Ureter (tissue), 1 donor: ENCODE data around the gene PLXNA4. TPM values are rescaled to one million over a fixed set of nuclear protein-coding genes. Genes with fewer than 3 reads are reported as not detected.

Source experiments
- DNase-seq: peaks from one replicate; pipeline ENCODE4 v3.0.0-alpha.2; 2020; ENCODE audit warnings: low spot score
- total RNA-seq: library from RNA; stranded (reverse); gene quantifications from one replicate; pipeline ENCODE4 v1.2.4, GENCODE V29; 2023
- donor health status: DM: yes; HTN: yes; CAD: no.

PLXNA4 gene
- total RNA-seq, 1 donor from 2014 or later: 7.6 TPM

- DNase-seq: no peak
These were observed 157.4 kb downstream of the PLXNA4 start for GRCh38 chr7:132418840-132419239.

DNA sequence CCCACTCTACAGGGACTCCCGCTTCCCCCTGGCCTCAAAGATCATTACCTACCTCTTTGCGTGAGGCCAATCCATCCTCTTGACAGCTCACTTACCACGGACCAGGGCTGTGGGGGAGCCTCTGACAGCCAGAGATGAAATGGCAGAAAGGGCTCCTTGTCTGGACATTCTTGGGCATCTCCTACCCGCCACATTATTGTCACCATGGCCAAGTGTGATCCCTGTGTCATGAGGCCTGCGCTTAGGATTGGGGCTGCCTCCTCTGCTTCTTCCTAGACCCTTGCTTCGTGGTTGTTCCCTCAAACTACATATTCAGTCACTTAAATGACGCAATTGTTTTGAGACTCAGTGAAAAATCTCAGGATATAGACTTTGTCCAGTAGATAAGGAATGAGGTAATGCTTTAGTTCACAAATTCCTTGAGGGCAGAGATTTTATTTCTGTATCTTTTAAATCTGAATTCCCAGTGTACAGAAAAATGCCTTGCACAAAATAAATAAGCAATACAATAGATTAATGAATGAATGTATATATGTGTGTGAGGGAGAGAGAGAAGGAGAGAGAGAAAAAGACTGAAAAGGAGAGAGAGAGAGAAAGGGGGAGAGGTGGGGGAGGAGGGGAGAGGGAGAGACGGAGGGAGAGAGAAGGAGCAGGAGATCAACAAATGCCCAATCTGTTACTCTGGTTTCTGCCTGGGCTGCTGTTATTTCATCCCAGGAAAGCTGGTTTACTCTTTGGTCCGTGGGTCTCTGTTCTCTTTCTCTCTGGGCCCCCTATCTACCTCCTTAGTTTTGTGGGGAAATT, 159.0 kb downstream of the PLXNA4 start:
- no peak for DNase-seq

DNA sequence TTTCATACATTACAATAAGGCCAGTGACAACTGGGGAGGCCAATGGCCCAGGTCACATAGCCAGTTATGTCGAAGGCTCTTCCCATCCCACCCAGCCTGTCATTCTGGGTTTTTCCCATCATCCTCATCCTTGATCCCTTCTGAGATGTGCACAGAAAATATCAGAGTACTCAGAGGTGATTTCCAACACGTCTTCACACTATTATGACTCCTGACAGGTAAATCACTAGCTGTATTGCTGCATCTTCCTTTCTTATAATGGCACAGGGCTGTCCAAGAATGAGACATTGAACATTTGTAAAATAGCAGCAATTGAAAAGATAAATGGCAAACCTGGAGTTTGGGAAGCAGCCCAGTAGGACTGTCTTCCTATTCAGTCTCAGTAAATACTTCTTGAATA, 159.9 kb downstream of the PLXNA4 start:
- DNase-seq: no peak

DNA sequence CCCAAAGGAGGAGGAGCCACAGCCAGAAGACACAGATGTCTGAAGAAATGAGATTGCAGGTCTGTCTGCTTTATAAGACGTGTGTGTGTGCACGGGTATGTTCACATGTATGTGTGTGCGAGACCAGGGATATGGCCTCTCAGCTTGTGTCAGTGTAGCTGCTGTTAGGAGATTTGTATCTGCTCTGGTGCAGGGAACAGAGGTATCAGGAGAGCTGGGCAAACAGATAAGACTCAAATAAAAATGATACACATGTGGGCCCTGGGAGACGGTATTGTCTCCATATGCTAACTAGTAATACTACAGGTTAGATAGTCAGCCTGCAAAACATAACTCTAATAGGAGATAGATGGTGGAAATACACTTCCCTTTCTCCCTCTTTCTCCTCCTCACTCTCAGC, 161.0 kb downstream of the PLXNA4 start:
- DNase-seq: no peak

DNA sequence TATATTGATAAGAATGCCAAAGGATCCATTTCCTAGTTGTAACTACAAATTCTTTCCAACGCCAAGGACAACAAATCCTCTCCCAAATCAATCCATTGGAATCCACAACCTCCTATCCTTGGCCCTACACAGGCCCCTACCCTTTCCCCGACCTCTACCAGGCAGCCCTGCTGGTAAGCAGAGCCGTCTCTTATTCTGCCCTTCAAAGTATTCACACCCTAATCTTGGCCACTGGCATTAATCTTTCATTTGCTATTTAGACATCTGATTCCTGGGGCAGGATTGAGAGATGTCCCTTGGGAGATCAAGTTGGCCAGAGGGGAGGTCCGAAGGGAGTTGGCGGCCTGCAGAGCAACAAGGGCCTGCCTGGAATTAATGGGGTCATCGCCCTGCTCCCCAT, 161.4 kb downstream of the PLXNA4 start:
- DNase-seq: no peak

- no peak for DNase-seq
These were observed 163.8 kb downstream of the PLXNA4 start for GRCh38 chr7:132412435-132412834.

DNA sequence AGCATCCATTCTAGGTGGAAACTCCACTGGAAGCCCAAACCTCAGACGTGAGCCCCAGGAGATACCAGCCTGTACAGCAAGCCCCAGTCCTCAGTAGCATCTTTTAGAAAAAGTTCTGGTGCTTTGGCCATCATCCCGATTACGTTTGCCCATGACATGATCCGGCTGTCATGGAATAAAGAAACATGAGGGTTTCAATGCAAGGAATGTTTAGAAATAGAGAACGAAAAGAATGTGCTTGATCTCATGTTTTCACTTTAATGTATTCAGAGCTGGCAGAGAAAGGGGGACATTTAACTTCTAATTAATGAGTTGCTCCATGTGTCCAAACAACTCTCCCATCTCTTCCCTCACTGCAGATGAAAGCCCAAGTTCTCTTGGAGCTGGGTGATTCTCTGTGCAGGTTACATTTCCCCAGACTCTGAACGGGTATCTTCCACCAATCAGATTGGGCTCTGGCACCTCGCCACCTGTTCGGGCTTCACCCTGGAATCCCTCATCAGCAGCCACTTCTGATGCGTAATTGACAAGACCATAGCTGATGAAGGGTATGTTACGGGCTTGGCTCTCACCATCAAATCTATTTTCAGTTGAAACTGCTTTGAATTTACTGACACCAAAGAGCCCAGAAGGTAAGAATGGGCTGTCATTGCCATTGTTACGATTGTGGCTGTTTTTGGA, 165.3 kb downstream of the PLXNA4 start:
- DNase-seq: no peak

DNA sequence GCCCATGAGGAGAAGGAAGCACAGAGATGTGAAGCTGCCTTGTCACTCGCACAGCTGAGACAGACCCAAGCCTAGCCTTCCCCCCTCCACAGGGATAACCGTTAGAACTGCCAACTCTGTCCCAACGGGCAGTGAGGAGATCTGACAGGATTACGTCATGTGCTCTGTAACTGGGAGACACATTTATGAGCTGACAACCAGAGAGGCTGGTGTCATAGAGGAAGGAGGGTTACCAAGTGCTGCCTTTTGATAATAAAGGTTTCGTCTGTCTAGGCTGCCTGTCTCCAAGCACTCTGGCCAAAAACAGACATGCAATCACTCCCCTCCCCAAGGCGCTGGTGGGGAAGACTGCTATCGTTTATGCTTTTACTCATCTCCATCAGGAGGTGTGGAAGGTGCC, 165.9 kb downstream of the PLXNA4 start:
- DNase-seq: no peak

GRCh38 chr7:132407764-132408163, 168.5 kb downstream of the PLXNA4 start:
- no peak for DNase-seq

DNA sequence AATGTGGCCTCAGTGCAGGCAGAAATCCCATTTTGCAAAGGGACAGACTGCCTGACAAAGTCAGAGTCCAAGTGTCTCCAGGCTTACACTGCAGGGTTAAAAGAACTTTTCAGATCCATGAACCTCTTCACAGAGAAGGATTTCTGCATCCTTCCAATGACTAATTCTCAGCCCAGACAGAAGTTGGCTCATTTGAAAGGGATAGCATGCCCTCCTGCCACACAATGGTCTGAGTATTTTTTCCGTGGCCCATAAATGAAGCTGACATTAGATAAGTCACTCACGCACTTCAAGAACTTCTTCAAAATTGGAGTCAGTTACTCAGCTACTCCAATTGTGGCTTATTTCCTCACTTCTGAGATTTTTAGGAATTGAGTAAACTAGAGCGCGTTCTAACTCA, 170.2 kb downstream of the PLXNA4 start:
- no peak for DNase-seq

GRCh38 chr7:132404261-132404660, 172.0 kb downstream of the PLXNA4 start:
- no peak for DNase-seq

GRCh38 chr7:132403465-132404110, 172.7 kb downstream of the PLXNA4 start:
- DNase-seq: no peak

DNA sequence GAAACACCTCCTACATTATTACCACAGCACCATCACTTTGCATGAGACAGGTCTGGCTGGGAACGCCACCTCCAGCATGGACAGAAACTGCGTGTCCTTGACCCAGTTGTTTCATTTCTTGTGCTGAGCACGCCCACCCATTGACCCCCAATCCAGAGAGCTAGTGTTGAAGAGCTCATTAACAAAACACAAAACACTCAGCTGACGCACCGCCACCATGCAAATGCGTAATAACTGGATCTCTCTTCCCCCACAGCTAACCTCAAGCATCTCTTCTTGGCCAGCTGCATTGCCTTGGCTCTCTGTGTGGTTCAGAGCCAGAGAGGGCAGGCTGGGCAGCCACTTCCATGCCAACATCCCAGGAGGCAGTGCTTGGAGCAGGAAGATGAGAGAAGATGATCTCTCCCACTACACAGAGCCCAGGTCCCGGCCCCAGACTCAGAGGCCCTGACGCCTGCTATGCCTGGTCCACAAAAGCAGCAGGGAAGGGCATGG, 173.5 kb downstream of the PLXNA4 start:
- DNase-seq: no peak

- DNase-seq: no peak
These were observed 174.2 kb downstream of the PLXNA4 start for GRCh38 chr7:132402096-132402495.

DNA sequence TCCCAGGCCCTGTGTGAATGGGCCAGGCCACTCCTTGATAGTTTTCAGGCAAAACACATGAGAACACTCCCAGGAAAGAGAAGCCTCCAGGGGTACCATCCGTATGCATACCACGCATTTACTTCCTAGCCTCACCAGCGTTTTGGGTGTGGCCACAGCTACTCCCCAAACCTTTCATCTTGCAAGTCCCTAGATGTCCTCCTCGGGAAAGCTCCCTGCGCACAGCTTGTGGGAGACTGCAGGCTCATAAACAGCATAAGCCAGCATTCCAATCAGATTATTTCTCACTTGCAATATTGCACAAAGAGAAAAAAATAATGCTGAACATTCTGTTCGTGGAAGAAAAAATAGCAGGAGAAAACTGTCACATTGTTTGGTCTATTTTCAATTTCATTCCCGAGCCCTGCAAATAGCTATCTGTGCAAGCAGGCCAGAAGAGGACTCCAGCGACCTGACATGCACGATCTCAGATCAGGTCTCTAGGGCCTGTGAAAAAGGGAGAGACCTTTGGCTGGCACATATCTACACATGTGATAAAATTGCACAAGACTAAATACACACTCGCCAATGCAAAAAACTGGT, 175.6 kb downstream of the PLXNA4 start:
- DNase-seq: no peak

DNA sequence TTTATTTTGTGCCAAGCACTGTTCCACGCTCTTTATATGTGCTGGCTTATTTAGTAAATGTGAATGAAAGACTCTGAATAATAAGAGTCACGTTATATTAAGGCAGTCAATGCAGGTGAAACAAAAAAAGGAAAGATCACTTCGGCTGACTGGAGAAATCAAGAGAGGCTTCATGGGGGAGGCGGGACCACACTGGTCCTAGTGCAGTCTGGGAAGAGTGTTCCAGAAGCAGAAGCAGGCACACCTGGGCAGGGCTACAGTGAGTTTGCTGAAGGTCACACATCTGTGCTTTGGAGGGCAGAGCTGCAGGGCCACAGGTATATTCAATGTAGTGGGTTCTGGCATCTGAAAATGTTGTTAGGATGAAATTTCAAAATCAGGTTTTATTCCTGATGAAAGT, 176.9 kb downstream of the PLXNA4 start:
- no peak for DNase-seq

GRCh38 chr7:132398253-132398925, 177.9 kb downstream of the PLXNA4 start:
- DNase-seq: no peak

DNA sequence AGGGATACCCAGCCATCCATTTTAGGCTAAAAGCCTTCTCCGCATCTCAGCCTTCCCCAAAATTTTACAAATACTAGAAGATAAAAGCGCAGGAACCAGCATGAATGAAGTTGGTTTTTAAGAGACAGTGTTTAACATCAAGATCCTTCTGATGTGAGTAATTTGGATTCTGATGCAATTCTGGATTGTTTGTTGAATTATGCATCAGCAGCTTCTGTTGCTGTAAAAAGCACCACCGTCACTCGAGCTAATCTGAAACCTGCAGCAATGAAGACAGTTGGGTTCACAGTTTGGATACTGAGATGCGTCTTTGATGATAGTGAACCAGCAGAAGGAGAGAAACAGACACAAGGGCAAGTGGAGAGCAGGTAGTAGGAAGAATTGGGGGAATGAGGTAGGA, 179.2 kb downstream of the PLXNA4 start:
- DNase-seq: no peak

DNA sequence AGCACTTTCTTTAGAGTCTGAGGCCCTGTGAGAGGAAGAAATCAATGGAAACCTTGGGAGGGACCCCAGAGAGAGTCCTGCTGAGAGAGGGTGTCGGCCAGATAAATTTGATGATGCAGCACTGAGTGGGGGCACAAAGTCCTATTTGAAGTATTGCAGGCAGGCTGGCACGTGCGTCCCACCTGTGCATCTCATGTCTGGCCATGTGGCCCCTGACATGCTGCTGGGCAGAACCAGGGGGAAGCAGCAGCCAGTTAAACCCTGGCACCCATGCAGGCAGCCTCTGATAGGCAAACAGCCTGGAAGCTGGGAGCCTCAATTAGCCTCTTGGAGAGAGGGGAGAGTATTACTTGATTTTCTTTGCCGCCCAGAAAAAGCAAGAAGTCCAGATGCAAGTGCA, 180.9 kb downstream of the PLXNA4 start:
- no peak for DNase-seq

GRCh38 chr7:132394283-132395198, 181.7 kb downstream of the PLXNA4 start:
- no peak for DNase-seq

DNA sequence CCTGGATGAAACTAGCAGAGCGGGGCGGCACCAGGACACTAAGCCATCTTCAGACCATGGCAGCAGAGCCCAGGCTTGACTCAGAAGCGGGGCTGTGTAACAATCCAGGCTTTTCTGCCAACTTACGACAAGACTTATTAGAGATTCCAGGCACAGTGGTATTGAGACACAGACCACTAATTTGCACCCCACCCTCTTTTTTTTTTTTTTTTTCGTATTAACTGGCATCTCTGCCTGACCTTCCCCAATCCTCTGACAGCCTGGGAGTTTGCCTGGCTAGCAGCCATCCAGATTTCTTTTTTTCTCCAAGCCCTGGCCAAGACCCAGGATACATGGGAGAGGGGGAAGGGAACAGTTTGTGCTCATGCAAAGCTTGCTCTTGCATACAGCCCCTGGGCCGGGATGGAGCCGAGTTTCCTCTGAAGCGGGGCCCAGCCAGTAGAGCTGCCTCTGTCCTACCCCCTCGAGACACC, 182.4 kb downstream of the PLXNA4 start:
- peak; percentile 60 for DNase-seq
